VCaP (cell line): ENCODE results near the gene DFFA.
"Not testable (repeated sequence)": the region's sequence is repeated elsewhere in the genome, so short reads cannot be mapped to it uniquely, and the experiment has no call there.

Experiments used
- H3K27ac ChIP-seq: fragments of 450-650 bp; 2 replicates; pipeline ENCODE4 v1.5.1; 2017
- CTCF ChIP-seq: fragments of 450-650 bp; conservative IDR thresholded peaks from 2 replicates; pipeline ENCODE4 v1.5.1; 2017; ENCODE audit warnings: mild to moderate bottlenecking, moderate library complexity

Gene DFFA

GRCh38 chr1:10510520-10511493, 38.5 kb upstream of the DFFA start:
- peak overlapping the region; percentile 60 for H3K27ac ChIP-seq
- TF ChIP-seq CTCF = no peak

GRCh38 chr1:10509809-10510509, 37.6 kb upstream of the DFFA start:
- no peak for TF ChIP-seq CTCF
- H3K27ac ChIP-seq = peak overlapping the region; percentile 60

GRCh38 chr1:10508511-10508951, 36.2 kb upstream of the DFFA start:
- TF ChIP-seq CTCF = no peak
- H3K27ac ChIP-seq = peak overlapping the region; percentile 60

GRCh38 chr1:10507111-10507879, 35.0 kb upstream of the DFFA start:
- H3K27ac ChIP-seq = peak overlapping the region; percentile 60; the same call in 1 of the 2 replicates
- TF ChIP-seq CTCF = peak; percentile 90

GRCh38 chr1:10506677-10507047, 34.3 kb upstream of the DFFA start:
- no peak for TF ChIP-seq CTCF
- no peak overlapping the region for H3K27ac ChIP-seq

- not testable (repeated sequence) for H3K27ac ChIP-seq
Observed at GRCh38 chr1:10506046-10506676, 33.8 kb upstream of the DFFA start.

GRCh38 chr1:10504249-10504648, 31.9 kb upstream of the DFFA start:
- no peak for TF ChIP-seq CTCF
- H3K27ac ChIP-seq = no peak overlapping the region
